Endothelial cell (in vitro differentiated cells): ENCODE results near the gene AMPD3. TPM values are rescaled to one million over a fixed set of nuclear protein-coding genes. Genes with fewer than 3 reads are reported as not detected.

Experiments used
- DNase-seq: peaks from one replicate; pipeline ENCODE4 v3.0.0; 2021; ENCODE audit warnings: low spot score
- H3K27ac Mint-ChIP-seq: one replicate; pipeline ENCODE4 v1.8.0; 2021; ENCODE audit warnings: mixed read lengths, inconsistent platforms; ENCODE audit not compliant: unreplicated experiment
- H3K27me3 Mint-ChIP-seq: one replicate; pipeline ENCODE4 v1.8.0; 2021; ENCODE audit warnings: mild to moderate bottlenecking, moderate library complexity, mixed read lengths, inconsistent platforms; ENCODE audit not compliant: unreplicated experiment
- H3K36me3 Mint-ChIP-seq: one replicate; pipeline ENCODE4 v1.8.0; 2021; ENCODE audit warnings: mild to moderate bottlenecking, low read depth, mixed read lengths, inconsistent platforms; ENCODE audit not compliant: unreplicated experiment
- H3K4me1 Mint-ChIP-seq: one replicate; pipeline ENCODE4 v1.8.0; 2021; ENCODE audit warnings: mild to moderate bottlenecking, mixed read lengths, inconsistent platforms; ENCODE audit not compliant: unreplicated experiment
- H3K4me3 Mint-ChIP-seq: one replicate; pipeline ENCODE4 v1.8.0; 2021; ENCODE audit warnings: mild to moderate bottlenecking, mixed read lengths, inconsistent platforms; ENCODE audit not compliant: unreplicated experiment
- H3K9me3 Mint-ChIP-seq: one replicate; pipeline ENCODE4 v1.8.0; 2021; ENCODE audit warnings: mixed read lengths, inconsistent platforms; ENCODE audit not compliant: unreplicated experiment
- total RNA-seq: library from RNA; stranded (reverse); fragmentation: NEBNext Ultra II Directional; extraction: Animal tissue kit (Norgen Biotek cat#: 25700); gene quantifications from one replicate; pipeline ENCODE4 v1.2.1, GENCODE V29; 2021; ENCODE audit not compliant: unreplicated experiment
- TF ChIP-seq, protein P1 (sequence below): fragments of 200-600 bp; sonication (generic); IDR thresholded peaks from one replicate; pipeline ENCODE4 v1.5.0; 2021; ENCODE audit warnings: antibody characterized with exemption; ENCODE audit not compliant: unreplicated experiment

AMPD3 gene
- total RNA-seq, 1 donor from 2014 or later: 23.2 TPM

DNA sequence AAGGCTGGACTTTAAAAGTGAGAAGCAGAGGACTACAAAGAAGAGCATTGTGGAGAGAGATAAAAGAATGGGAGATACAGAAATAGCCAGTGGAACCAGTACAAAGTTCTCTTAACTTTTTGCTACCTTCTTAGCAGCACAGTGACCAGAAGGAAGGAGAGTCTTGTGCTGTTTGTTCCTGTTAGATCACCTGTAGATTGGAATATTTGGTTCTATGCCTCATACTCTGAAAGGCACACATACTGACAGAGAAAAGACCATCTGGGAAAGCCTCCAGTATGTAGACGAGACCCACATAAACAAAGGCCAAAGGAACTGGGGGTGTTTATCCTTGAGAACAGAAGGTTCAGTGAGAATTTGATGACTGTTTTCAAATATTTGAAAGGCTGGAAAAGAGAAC lies 67.2 kb downstream of the AMPD3 start:
- TF ChIP-seq, protein P1, sequence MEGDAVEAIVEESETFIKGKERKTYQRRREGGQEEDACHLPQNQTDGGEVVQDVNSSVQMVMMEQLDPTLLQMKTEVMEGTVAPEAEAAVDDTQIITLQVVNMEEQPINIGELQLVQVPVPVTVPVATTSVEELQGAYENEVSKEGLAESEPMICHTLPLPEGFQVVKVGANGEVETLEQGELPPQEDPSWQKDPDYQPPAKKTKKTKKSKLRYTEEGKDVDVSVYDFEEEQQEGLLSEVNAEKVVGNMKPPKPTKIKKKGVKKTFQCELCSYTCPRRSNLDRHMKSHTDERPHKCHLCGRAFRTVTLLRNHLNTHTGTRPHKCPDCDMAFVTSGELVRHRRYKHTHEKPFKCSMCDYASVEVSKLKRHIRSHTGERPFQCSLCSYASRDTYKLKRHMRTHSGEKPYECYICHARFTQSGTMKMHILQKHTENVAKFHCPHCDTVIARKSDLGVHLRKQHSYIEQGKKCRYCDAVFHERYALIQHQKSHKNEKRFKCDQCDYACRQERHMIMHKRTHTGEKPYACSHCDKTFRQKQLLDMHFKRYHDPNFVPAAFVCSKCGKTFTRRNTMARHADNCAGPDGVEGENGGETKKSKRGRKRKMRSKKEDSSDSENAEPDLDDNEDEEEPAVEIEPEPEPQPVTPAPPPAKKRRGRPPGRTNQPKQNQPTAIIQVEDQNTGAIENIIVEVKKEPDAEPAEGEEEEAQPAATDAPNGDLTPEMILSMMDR: no peak
- Mint-ChIP-seq H3K4me1 (peaks cover 4% of the 10 kb centered on the region), H3K27ac (no peak overlapping the region), H3K27me3 (no peaks in the 10 kb centered on the region), H3K36me3 (peaks cover 6% of the 10 kb centered on the region), H3K9me3 (no peaks in the 10 kb centered on the region), H3K4me3 (no peak overlapping the region)
- DNase-seq: no peak

DNA sequence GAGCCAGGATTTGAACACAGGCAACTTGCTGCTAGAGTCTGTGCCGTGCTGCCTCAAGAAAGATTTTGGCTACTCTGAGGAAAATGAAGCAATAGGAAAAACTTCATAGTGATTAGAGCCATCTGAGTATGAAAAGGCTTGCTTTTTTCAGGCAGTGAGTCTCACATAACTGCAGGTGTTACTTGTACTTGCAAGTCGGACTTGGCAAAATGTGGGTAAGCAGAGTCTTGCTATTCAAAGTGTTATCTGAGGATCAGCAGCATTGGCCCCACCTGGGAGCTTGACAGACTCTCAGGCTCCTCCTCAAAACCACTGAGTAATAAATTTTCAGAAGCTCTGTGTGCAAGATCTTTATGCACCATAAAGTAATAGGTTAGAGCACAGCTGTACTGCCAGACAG lies 67.9 kb downstream of the AMPD3 start:
- Mint-ChIP-seq H3K27ac (no peak overlapping the region), H3K27me3 (no peaks in the 10 kb centered on the region), H3K4me1 (peaks cover 4% of the 10 kb centered on the region), H3K4me3 (no peak overlapping the region), H3K36me3 (peaks cover 6% of the 10 kb centered on the region), H3K9me3 (no peaks in the 10 kb centered on the region)
- TF ChIP-seq, protein P1: no peak
- no peak for DNase-seq

DNA sequence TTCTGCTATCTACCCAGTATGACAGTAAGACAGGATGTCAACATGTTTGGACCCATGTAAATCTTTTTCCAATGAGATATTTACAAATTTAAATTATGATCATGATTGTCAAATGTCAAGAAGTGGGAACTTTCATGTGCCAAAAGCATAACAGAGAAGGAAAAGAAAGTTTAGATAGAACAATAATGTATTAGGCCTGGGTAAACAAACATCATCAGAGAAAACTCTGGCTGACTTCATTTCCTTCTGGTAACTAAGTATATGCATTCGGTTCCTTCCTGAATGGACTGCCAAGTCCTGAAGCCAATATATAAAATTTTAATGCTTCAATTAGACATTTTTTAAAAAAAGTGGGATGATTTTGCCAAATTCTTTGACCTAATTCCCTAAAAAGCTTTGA lies 69.4 kb downstream of the AMPD3 start:
- Mint-ChIP-seq H3K27me3 (no peaks in the 10 kb centered on the region), H3K27ac (no peak overlapping the region), H3K4me1 (peaks cover 4% of the 10 kb centered on the region), H3K9me3 (no peaks in the 10 kb centered on the region), H3K4me3 (no peak overlapping the region), H3K36me3 (peaks cover 6% of the 10 kb centered on the region)
- no peak for DNase-seq
- TF ChIP-seq, protein P1: no peak

DNA sequence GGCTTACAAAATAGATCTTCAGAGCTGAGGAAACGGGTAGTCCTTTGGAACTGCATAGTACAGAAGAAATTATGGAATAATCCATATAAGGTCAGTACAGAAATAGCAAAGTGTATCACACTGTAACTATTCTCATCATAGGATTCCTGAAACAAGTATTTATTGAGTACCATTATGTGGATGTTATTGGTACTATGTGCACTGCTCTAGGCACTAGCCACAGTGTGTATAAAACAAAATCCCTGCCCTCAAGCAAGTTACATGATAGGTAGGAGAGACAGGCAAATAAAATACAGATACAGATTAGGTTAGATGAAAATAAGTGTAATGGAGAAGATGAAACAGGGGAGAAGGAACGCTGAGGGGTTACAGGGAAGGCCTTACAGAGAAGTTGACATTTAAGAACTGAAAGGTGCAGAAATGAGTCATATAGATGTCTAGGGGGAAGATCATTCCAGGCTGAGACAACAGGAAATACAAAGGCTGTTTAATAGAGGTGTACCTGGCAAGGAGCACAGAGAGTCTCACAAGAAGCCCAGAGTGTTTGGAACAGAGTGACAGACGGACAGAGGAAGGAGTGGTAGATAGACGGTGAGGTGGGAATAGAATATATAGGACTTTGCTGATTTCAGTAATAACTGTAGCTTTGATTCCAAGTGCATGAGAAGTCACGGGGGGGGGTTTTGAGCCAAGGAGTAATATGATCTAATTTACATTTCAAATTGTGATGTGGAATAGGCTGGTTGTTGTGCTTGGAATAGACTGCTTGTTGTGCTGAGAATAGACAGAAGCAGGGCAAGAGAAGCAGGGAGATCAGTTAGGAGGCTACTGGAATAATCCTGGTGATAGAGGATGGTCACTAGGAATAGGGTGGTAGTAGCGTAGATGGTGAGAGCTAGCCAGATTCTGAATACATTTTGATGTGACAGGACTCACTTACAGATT lies 72.2 kb downstream of the AMPD3 start:
- Mint-ChIP-seq H3K9me3 (no peaks in the 10 kb centered on the region), H3K27ac (no peak overlapping the region), H3K4me1 (peaks cover 4% of the 10 kb centered on the region), H3K36me3 (peaks cover 6% of the 10 kb centered on the region), H3K4me3 (no peak overlapping the region), H3K27me3 (no peaks in the 10 kb centered on the region)
- DNase-seq: no peak
- TF ChIP-seq, protein P1: no peak

DNA sequence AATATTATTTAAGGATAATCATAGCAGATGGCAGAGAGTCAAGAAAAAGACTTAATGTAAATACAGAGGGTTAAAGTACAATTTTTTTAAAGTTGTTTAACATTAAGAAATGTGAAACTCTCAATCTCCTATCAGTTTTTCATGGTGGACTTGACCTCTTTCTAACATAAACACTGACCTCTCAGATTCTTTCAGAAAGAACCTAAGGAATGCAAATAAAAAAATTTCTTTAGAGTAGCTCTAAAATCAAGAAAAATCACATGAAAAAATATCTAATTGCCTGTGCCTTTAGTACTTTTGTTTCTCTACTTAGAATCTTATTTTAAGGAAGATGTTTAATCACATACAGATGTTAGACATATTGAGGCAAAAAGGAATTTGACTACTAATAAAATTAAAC lies 73.1 kb downstream of the AMPD3 start:
- no peaks in the 10 kb centered on the region for H3K27me3 Mint-ChIP-seq
- no peak overlapping the region for H3K4me3 Mint-ChIP-seq
- TF ChIP-seq, protein P1: no peak
- no peak overlapping the region for H3K27ac Mint-ChIP-seq
- peaks cover 4% of the 10 kb centered on the region for H3K4me1 Mint-ChIP-seq
- no peaks in the 10 kb centered on the region for H3K9me3 Mint-ChIP-seq
- DNase-seq: no peak
- peaks cover 9% of the 10 kb centered on the region for H3K36me3 Mint-ChIP-seq
